Measurements from ENCODE around the gene CACNA2D4. TPM values are rescaled to one million over a fixed set of nuclear protein-coding genes. Genes with fewer than 3 reads are reported as not detected.

CACNA2D4 gene
- total and polyA plus RNA-seq, 2 experiments from 2014 or later, result 0.23 TPM; not detected in 1

DNA sequence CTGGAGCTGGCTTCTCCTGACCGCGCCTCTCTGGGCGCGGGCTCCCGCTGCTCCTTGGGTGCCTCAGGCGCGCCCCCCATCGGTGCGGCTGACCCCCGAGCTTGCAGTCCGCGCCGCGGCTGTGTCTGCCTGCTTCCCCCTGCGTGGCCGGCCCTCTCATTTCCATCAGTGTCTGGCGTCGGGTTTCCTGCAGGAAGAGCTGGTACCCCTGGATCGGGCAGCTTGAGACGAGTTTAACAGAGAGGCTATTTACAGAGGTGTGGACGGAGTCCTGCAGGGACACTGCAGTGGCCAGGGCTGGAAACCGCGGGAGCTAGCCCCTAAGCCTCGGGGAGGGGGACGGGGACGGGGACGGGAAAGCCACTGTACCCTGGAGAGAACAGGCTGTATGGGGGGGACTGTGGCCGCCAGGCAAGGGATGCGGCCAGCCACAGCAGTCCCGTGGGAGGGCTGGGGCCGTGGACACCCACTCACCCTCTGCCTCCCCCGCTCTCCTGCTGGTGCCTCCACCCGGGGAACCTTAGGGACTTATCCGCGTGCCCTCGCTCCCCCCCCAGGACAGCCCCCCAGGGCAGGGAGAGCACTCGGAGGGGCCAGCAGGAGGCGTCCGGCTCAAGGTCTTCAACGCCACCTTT, 3.7 kb upstream of the CACNA2D4 start:
- in situ Hi-C loops (cut with MboI), result no loop called here

GRCh38 chr12:1920971-1921370, 2.5 kb upstream of the CACNA2D4 start:
- Histone ChIP-seq H3K4me1 (ENCODE audit: insufficient read depth) (no peaks in the 10 kb centered on the region), H3K4me3 (no peak overlapping the region), H3K79me2 (ENCODE audit: insufficient read depth) (no peaks in the 10 kb centered on the region), H3K4me2 (ENCODE audit: unreplicated experiment) (no peak overlapping the region), H3K27me3 (replicated peaks; ENCODE audit: insufficient read depth) (peaks cover 26% of the 10 kb centered on the region), H3K9me3 (ENCODE audit: low read depth) (no peaks in the 10 kb centered on the region), H3K27ac (no peak overlapping the region), H4K20me1 (ENCODE audit: insufficient read depth) (no peaks in the 10 kb centered on the region), H3K9ac (no peak overlapping the region), H3F3A (ENCODE audit: insufficient read depth) (no peaks in the 10 kb centered on the region), H3K36me3 (ENCODE audit: low read depth) (no peaks in the 10 kb centered on the region), H3K9me2 (ENCODE audit: insufficient read depth) (no peaks in the 10 kb centered on the region), H2AFZ (no peak overlapping the region)
- DNase-seq, result no peak
- 76 to 80% methylated on average over 14 to 17 of the region's 17 CpGs for WGBS, 2 experiments (ENCODE audit: low coverage in 1 of 2, low lambda C conversion rate in 2 of 2, missing lambda C conversion rate in 2 of 2)
- in situ Hi-C loops (cut with MboI), result no loop called here
- TF ChIP-seq EZH2phosphoT487 (IDR thresholded peaks at IDR 0.05; ENCODE audit: insufficient read depth, low read depth) (no peak), EZH2 (IDR thresholded peaks at IDR 0.05; ENCODE audit: insufficient read depth, poor library complexity, severe bottlenecking) (no peak)

More for the DNA sequence above, 3.7 kb upstream of the CACNA2D4 start:
- peaks cover 31% of the 10 kb centered on the region for H3K27me3 ChIP-seq (replicated peaks; ENCODE audit: insufficient read depth)
- no peaks in the 10 kb centered on the region for H3F3A ChIP-seq (ENCODE audit: insufficient read depth)
- H3K36me3 ChIP-seq (ENCODE audit: low read depth), result no peaks in the 10 kb centered on the region
- no peak overlapping the region for H3K27ac ChIP-seq
- no peak for DNase-seq
- no peak for TF ChIP-seq EZH2 (IDR thresholded peaks at IDR 0.05; ENCODE audit: insufficient read depth, poor library complexity, severe bottlenecking)
- no peak for TF ChIP-seq EZH2phosphoT487 (IDR thresholded peaks at IDR 0.05; ENCODE audit: insufficient read depth, low read depth)
- no peak overlapping the region for H2AFZ ChIP-seq
- H4K20me1 ChIP-seq (ENCODE audit: insufficient read depth), result no peaks in the 10 kb centered on the region
- H3K4me2 ChIP-seq (ENCODE audit: unreplicated experiment), result no peak overlapping the region
- H3K4me3 ChIP-seq, result no peak overlapping the region
- 76 to 84% methylated on average over 26 to 40 of the region's 40 CpGs for WGBS, 2 experiments (ENCODE audit: low coverage in 1 of 2, low lambda C conversion rate in 2 of 2, missing lambda C conversion rate in 2 of 2)
- H3K9me3 ChIP-seq (ENCODE audit: low read depth), result no peaks in the 10 kb centered on the region
- H3K9me2 ChIP-seq (ENCODE audit: insufficient read depth), result no peaks in the 10 kb centered on the region
- no peaks in the 10 kb centered on the region for H3K4me1 ChIP-seq (ENCODE audit: insufficient read depth)
- H3K79me2 ChIP-seq (ENCODE audit: insufficient read depth), result no peaks in the 10 kb centered on the region
- H3K9ac ChIP-seq, result no peak overlapping the region

GRCh38 chr12:1920436-1920835, 2.0 kb upstream of the CACNA2D4 start:
- Histone ChIP-seq H3K4me2 (ENCODE audit: unreplicated experiment) (no peak overlapping the region), H3K9me2 (ENCODE audit: insufficient read depth) (no peaks in the 10 kb centered on the region), H3K36me3 (ENCODE audit: low read depth) (no peaks in the 10 kb centered on the region), H3K27ac (no peak overlapping the region), H3K27me3 (replicated peaks; ENCODE audit: insufficient read depth) (peaks cover 26% of the 10 kb centered on the region), H2AFZ (no peak overlapping the region), H3F3A (ENCODE audit: insufficient read depth) (no peaks in the 10 kb centered on the region), H3K4me3 (no peak overlapping the region), H4K20me1 (ENCODE audit: insufficient read depth) (no peaks in the 10 kb centered on the region), H3K4me1 (ENCODE audit: insufficient read depth) (no peaks in the 10 kb centered on the region), H3K9ac (no peak overlapping the region), H3K79me2 (ENCODE audit: insufficient read depth) (no peaks in the 10 kb centered on the region), H3K9me3 (ENCODE audit: low read depth) (no peaks in the 10 kb centered on the region)
- WGBS, 2 experiments (ENCODE audit: low coverage in 1 of 2, low lambda C conversion rate in 2 of 2, missing lambda C conversion rate in 2 of 2), result 86 to 90% methylated on average over 13 of the region's 13 CpGs
- TF ChIP-seq EZH2 (IDR thresholded peaks at IDR 0.05; ENCODE audit: insufficient read depth, poor library complexity, severe bottlenecking), result no peak
- no peak for TF ChIP-seq EZH2phosphoT487 (IDR thresholded peaks at IDR 0.05; ENCODE audit: insufficient read depth, low read depth)
- in situ Hi-C loops (cut with MboI), result no loop called here
- DNase-seq, result no peak

GRCh38 chr12:1919763-1920162, 1.3 kb upstream of the CACNA2D4 start:
- TF ChIP-seq EZH2 (IDR thresholded peaks at IDR 0.05; ENCODE audit: insufficient read depth, poor library complexity, severe bottlenecking) (no peak), EZH2phosphoT487 (IDR thresholded peaks at IDR 0.05; ENCODE audit: insufficient read depth, low read depth) (no peak)
- Histone ChIP-seq H3K4me3 (no peak overlapping the region), H3F3A (ENCODE audit: insufficient read depth) (no peaks in the 10 kb centered on the region), H3K79me2 (ENCODE audit: insufficient read depth) (no peaks in the 10 kb centered on the region), H3K27ac (no peak overlapping the region), H3K36me3 (ENCODE audit: low read depth) (no peaks in the 10 kb centered on the region), H2AFZ (no peak overlapping the region), H3K4me1 (ENCODE audit: insufficient read depth) (no peaks in the 10 kb centered on the region), H3K9me2 (ENCODE audit: insufficient read depth) (no peaks in the 10 kb centered on the region), H3K9me3 (ENCODE audit: low read depth) (no peaks in the 10 kb centered on the region), H4K20me1 (ENCODE audit: insufficient read depth) (no peaks in the 10 kb centered on the region), H3K9ac (no peak overlapping the region), H3K4me2 (ENCODE audit: unreplicated experiment) (no peak overlapping the region), H3K27me3 (replicated peaks; ENCODE audit: insufficient read depth) (peaks cover 21% of the 10 kb centered on the region)
- 69 to 82% methylated on average over 3 of the region's 3 CpGs for WGBS, 2 experiments (ENCODE audit: low coverage in 1 of 2, low lambda C conversion rate in 2 of 2, missing lambda C conversion rate in 2 of 2)
- in situ Hi-C loops (cut with MboI), result no loop called here
- DNase-seq, result no peak
